Stimulated activated CD4-positive, alpha-beta T cell treated with anti-CD3 and anti-CD28 coated beads, Interleukin-2, amount 100 ng/mL, for 24 hours (primary cell): ENCODE data around the gene CHRNA7.

Experiments used
- DNase-seq, 2 donors: peaks; one replicate each; pipeline ENCODE4 v3.0.0-alpha.2; 2020

Gene CHRNA7

DNA sequence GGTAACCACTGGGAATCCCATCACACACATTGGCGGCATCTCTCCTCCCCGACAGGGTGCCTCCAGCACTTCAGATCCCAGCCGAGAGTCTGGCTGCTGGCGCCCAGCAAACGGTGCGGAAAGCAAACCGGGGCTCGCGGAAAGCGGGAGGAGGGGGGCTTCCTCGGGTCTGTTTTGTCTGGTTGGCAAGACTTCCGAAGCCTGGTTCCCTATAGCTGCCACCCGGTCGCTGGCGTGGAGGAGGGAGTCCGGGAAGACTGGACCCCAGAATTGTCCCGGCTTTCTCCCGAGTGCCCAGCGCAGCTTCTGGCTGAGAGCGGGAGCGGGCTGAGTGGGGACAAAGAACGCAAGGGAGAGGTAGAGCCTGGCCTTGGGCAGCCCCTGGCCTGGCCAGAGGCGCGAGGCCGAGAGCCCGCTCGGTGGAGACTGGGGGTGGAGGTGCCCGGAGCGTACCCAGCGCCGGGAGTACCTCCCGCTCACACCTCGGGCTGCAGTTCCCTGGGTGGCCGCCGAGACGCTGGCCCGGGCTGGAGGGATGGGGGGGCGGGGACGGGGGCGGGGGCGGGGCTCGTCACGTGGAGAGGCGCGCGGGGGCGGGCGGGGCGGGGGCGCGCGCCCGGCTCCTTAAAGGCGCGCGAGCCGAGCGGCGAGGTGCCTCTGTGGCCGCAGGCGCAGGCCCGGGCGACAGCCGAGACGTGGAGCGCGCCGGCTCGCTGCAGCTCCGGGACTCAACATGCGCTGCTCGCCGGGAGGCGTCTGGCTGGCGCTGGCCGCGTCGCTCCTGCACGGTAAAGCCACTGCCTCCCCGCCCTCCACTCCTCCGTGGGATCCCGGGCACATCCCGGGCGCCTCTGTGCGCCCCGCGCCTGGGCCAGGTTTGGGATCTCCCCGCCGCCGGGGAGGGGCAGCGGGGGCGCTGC lies at the start of gene CHRNA7:
TSS of gene CHRNA7 (plus strand) at position 654 of the 920 bp plus-strand sequence. CDS start at position 734, 80 bp downstream.
- peak in 1 of 2 donors; percentile 50 for DNase-seq

DNA sequence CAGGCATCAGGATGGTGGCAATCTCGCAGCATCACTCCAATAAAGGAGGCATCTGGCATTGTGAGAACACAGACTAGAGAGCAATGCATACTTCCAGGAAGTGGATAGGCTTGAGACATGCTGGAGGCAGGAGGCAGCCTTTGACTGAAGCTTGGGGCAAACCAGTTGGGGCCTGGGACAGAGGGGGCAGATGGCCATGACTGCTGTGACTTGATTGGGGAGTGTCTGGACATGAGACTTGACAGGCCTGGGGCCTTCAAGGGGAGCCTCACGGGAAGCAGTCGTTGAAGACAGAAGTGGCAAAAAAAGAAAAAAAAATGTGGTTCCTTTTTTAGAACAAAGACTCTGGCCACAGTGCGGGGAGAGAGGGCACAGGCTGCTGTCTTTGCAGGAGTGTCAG lies 44.7 kb upstream of the CHRNA7 start:
- no peak for DNase-seq

- DNase-seq: no peak
These were observed 37.3 kb upstream of the CHRNA7 start for GRCh38 chr15:31993062-31993461.

DNA sequence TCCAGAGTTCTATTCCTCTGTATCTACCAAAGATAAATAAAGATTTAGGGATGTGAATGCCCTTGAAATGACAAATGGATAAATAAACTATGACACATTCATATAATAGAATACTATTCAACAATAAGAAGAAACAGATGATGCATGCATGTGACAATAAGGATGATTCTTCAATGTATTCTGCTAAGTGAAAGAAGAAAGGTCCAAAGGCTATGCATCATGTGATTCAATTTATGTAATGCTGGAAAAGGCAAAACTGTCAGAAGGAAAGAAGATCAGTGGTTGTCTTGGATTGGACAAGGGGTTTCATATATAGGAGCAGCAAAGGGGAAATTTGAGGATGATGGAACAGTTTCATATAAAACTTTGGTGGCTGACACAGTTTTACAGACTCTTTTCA lies 32.6 kb upstream of the CHRNA7 start:
- no peak for DNase-seq

DNA sequence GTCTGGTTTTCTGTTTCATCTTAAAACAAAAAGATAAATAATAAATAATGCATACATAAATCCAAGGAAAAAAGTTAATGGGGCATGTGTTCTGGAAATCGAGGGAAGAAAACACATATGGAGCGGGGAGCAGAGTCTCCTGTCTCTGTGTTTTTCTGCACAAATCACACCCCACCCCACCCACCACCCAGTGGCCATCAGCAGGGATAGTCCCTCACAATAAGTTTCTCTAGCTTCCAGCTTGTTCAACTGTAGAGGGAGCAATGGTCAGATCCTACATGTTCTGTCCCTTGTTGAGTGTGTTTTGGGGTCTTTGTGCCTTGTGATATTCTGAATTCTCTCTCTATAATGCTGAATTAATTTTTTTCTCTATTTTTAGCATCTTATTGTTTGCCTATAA lies 26.8 kb upstream of the CHRNA7 start:
- DNase-seq: no peak

GRCh38 chr15:32004249-32004648 lies 26.1 kb upstream of the CHRNA7 start:
- DNase-seq: no peak

DNA sequence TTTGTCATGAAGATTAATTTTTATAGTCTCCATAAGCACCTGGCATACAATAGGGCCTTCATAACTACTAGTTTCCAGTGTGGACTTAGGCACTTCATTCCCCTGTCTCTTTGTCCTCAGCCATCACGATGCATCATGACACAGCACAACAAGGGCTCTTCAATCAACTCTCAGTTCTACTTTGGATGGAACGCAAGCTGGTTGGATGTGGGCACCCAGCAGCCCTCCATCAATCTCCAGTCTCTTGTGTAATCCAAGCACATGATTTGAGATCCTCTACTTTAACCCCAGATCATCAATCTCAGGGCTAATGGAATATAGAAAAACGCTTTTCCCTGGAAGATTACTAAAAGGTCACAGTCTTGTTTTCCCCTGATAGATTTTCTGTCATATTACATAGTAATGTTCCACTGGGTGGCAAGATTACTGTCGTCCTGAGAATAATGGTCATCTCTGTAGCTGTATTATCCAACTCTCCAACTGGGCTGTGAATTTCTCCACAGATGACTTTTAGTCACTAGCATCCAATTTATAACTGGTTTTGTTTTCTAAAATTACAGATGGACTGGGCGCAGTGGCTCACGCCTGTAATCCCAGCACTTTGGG lies 22.9 kb upstream of the CHRNA7 start:
- no peak for DNase-seq

- DNase-seq: no peak
These were observed 15.4 kb upstream of the CHRNA7 start for GRCh38 chr15:32014953-32015352.

DNA sequence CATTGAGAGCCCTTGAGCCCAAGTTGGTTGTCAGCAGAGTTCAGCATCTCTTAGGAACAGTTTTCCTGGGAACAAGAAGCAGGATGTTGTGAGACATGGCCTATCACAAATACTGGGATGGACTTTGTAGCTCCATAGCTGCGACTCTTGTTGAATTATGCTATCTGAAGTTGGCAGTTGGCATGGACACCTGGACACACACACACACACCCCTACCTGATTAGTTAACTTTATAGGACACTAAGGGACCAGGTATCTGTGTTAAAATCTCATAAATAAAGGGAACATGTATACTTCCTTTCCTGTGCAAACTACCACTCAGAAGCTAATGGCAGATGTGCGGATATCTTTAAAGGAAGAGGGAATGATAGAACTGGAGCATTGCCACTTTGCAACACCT lies 10.2 kb upstream of the CHRNA7 start:
- DNase-seq: no peak

- DNase-seq: no peak
These were observed 1.4 kb upstream of the CHRNA7 start for GRCh38 chr15:32028921-32029320.

- DNase-seq: peak in 1 of 2 donors; percentile 7
These were observed 880 bp upstream of the CHRNA7 start for GRCh38 chr15:32029409-32029861.

- no peak for DNase-seq
These were observed 480 bp downstream of the CHRNA7 start for GRCh38 chr15:32030795-32031194.

GRCh38 chr15:32033186-32033890 lies 3.0 kb downstream of the CHRNA7 start:
- no peak for DNase-seq

GRCh38 chr15:32034106-32034505 lies 3.8 kb downstream of the CHRNA7 start:
- no peak for DNase-seq

- no peak for DNase-seq
These were observed 5.0 kb downstream of the CHRNA7 start for GRCh38 chr15:32035285-32035684.

DNA sequence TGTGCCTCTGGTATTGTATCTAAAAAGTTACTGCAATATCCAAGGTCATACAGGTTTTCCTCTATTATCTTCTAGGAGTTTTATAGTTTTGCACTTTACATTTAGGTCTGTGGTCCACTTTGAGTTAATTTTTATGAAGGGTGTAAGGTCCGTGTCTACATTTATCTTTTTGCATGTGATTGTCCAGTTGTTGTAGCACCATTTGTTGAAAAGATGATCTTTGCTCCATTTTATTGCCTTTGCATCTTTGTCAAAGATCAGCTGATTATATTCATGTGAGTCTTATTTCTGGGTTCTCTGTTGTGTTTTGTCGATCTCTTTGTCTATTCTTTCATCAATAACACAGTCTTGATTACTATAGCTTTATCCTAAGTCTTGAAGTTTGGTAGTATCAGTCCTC lies 6.7 kb downstream of the CHRNA7 start:
- DNase-seq: no peak

DNA sequence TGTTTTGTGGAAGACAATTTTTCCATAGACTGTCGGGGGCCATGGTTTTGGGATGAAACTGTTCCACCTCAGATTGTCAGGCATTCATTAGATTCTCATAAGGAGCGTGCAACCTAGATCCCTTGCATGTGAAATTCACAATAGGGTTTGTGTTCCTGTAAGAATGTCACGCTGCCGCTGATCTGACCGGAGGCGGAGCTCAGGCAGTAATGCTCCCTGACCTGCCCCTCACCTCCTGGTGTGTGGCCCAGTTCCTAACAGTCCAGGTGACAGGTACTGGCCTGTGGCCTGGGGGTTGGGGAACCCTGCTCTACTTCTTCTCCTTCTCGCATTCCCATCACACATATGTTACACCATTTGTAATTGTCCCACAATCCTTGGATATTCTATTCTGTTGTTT lies 11.0 kb downstream of the CHRNA7 start:
- DNase-seq: no peak

DNA sequence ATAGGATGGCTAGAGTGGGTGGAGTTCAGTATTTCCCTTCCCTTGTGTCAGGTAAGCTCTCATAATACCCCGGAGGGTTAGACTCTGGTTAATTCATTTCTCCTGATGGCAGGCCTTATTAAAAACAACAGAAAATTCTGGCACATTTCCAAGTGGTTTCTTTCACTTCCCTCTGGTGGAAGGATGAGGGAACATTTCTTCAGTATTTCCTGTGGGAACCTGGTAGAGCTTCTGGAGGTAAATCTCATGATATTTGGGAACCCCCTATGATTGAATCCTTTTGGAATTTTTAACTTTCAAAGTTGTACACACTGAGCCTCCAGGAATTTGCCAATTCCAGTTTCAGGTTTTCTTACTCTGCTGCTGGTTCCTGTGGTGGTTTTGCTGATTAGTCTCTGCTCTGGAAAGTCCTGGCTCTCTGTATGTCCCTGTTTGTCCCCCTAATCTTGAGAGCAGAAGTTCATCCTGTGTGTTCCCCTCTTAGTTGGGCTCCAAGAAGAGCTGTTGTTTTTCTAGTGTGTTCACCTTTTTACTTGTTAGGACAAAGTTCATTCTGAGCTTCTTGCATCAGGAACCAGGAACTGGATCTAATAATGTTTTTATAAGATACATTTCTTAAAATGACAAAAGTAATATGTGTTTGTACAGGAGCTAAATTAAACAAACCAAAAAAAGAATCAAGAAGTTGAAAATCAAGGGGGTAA lies 12.1 kb downstream of the CHRNA7 start:
- DNase-seq: no peak

DNA sequence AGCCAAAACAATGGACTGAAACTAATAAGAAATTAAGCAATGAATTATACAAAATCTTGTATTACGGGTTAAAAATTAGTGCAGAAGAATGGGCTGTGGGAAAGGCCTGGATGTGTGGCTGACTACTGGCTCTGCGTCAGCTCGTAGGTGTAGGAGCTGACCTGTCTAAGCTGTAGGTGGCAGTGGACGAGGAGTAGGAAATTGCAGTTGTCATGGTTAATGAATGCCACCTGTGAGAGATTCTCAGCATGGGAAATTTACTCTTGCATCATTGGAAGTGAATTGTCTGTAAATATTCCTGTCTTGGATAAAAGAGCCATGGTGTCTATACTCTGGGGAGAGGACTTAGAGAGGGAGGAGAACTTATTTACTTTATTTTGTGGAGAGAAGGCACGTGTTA lies 23.4 kb downstream of the CHRNA7 start:
- no peak for DNase-seq

DNA sequence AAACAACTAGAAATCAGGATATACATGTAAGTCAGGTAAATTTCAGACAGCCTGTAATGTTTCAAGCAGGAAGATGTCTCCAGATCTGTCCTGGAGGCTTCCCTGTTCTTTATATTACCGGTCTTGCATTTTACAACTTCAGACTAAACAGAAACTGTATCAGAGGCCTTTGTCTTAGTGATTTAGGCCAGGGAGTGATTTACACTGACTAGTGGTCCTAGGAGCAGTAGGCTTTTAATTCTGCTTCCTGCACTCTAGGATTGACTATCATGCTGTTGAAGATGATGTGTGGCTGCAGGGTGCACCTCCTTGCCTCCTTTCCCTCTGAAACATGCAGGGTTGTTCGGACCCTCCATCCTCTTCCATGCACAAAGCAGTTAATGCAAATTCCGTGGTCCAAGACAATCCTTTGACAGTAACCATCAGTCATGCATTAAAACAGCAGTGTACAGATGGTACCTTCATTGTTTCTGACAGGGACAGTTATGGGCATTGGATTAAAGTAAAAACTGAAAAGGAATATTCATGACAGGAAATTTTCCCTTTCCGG lies 27.6 kb downstream of the CHRNA7 start:
- DNase-seq: no peak

DNA sequence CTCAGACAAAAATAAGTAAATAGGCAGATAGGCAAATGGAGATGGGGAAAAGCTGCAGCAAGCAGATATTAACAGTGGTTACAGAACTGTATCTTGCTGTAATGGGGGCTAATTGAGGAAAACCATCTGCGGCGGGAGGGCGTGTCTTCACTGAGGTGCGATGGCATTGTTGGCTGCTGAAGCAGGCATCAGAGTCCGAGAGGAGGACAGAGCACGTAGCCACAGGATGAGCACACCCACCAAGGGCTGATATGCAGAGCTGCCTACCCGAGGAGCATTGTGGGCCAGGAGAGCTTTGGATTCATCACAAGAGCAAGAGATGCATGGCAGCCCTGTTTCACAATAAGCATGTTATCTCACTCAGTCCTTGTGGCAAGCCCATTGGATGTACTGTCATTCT lies 30.4 kb downstream of the CHRNA7 start:
- DNase-seq: no peak

- no peak for DNase-seq
These were observed 36.8 kb downstream of the CHRNA7 start for GRCh38 chr15:32067115-32067514.
